NCI-H146 (cell line): ENCODE measurements around the gene PROM1.

Experiments used
- DNase-seq: peaks from one replicate; lab custom pipeline; 2025; lab: John Stamatoyannopoulos, UW

The PROM1 gene

GRCh38 chr4:15988222-15988621, 95.6 kb downstream of the PROM1 start:
- DNase-seq: no peak

- DNase-seq: no peak
These were observed 96.9 kb downstream of the PROM1 start for GRCh38 chr4:15986907-15987306.

- no peak for DNase-seq
These were observed 100.2 kb downstream of the PROM1 start for GRCh38 chr4:15983610-15984009.

GRCh38 chr4:15982842-15983524, 100.8 kb downstream of the PROM1 start:
- DNase-seq: no peak

DNA sequence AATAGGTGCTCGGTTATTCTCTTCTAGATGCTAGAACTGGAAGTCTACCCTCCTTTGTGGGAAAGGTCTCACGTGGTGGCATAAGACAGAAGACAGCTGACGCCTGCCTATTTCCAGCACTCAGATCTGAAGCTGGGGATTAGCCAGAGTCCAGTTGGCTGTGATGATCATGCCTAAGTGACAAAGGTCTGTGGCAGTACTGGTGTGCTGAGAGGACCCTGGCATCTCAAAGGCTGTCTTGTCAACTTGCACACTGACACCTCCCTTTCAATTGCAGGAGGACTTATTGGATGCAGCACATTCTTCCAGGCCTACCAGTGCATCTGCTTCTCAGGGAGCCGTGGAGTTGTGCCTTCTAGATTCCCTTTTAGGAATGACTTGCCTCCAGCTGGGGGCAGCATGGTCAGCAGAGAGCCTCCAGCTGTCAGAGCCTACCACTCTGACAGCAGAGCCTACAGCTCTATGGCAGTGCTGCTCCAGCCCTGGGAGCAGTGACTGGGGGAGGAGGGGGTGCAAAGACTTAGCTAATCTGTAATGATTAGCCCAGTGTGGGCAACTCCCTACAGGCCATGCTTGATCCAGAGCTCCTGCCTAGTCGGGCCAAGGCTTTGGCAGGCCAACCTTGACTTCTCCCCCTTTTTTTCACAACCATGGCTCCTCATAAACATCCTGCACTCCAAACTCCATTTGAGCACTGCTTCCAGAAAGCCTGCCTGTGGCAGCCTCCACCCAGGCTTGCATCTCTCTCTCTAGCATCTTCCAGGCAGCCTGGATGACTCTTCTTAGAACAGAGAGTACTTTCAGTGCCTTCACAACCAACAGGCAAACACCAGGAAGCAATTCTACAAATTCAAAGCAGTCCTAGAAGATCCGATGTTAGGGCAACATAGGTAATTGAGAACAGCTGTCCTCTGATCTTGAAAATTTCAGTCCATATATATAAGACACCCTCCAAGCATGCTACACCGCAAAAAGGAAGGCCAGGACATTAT, 107.1 kb downstream of the PROM1 start:
- peak; percentile 15 for DNase-seq

DNA sequence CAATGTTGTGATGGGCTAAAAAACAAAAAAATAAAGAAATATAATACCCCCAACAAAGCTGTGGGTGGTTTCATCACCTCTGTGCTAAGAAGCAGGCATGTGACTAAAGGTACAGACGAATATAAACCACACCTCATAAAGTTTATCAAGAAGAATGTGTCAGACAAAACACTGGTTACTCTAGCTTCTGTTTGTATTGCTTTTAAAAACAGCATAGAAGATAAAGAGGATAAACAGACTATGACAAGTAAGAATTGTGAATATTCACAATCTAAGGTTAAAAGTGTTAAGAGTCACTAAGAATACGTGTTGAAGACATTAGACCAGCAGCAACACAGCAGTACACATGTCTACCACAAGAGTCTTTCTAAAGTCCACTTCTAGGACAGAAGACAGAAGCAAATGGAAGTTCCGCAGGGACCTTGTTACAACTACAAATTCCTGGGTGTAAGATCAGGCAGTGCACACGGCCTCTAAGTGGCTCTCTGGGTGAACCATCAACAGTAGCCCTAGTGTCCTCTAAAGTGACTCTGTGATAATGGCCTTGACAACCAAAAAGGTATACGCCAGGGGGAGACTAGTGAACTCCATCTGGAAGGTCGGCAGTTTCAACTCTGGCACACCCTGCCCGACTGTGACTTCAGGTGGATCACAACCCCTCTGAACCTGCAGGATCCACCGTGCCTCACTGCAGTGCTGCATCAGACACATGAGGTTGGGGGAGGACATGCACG, 112.6 kb downstream of the PROM1 start:
- no peak for DNase-seq

DNA sequence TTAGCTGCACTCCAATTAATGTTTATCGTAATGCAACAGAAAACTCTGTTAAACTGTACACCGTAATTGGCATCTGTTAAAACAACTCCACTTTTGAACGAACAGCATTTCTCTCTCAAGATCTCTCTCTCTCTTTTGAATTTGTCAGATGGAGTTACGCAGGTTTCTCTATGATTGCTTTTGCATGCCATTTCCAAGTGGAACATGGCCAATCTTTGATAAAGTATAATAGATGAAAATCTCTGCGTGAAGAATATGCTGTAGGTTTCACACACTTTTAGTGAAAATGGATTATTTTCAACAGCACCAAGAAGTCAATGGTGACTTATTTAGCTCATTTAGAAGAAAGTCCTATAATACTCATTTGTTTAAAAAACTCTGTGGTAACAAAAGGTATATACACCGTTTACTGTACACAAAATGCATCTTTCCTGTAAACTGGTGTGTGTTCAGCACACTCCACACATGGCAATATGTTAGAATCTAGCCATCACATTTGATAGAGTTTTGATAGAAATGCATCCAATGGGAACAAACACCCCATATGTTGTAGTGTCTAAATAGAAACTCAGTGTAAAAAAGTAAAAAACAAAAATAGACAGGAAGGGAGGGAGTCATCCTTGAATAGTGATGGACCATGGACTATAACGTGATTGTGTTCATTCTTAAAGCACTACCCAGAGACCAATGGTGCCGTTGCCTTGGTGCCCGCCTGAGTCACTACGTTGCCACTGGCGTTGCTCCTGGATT, 115.1 kb downstream of the PROM1 start:
- no peak for DNase-seq

DNA sequence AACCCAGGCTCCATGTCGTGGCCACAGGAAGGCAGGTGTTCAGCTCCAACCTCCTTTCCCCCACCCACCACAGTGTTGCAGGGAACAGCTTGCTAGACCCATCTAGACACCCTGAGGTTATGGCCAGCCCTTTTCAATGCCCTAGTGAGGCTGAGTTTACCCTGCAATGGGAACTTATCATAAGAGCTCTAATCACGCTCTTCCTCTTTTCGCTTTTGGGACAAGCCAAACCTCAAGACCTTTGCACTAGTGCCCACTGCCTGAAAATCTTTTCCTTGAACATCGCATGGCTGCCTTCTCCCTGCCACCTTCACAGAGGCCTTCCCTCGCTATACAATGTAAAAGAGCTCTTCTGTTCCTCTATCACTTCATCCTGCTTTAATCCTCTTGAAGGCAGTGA, 118.5 kb downstream of the PROM1 start:
- DNase-seq: no peak

DNA sequence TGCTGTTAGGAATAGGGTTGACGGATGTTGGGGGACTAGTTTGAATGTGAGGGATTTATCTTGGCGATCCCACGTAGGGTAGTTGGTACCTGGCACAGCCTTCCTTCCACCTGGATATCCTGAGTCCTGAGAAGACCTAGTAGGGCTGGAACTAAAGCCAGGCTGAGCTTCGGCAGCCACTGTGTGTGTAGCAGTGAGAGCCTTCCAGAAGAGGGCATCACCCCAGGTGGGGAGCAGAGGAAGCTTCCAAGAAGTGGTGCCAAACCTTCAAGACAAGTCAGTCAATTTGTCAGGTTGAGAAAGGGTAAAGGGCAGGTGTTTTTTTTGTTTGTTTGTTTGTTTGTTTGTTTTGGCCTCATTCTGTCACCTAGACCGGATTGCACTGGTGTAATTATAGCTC, 119.7 kb downstream of the PROM1 start:
- no peak for DNase-seq

DNA sequence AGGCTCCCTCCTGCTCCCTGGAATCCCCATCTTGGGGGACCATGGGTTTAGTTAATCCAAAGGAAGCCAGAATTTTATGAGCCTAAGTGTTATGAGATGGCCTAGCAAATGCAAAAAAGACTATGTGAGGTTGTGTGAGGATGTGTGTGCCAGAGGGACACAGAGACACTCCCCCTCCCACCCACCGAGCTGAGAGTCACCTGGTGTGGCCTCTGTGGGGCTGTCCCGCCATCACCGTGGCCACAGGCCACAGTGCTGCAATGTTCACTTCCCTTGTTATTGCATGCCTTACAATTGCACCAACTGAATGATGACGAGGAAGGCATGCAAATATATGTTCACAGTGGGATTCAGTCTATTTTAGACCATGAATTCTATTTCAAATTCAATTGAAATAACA, 120.2 kb downstream of the PROM1 start:
- DNase-seq: no peak

DNA sequence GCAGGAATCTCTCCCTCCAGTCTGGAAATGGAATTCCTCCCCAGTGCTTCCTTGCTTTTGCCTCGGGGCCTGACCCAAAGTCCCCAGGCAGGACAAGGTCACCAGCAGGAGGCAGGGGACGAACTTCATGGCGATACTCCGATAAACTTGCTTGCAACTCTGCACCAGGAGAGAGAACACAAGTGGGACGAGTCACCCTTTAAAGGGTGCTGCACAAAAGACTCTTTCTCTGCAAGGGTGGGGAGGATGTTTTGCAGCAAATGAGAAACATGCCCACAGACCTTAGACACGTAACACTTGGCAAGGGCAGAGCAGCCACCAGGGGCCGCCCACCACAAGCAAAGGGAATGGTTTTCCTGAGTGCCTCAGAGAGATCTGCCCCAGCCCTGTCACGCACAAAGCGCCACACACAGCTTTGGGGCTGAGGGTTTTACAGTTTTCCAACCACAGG, 120.8 kb downstream of the PROM1 start, which contains the start of gene FGFBP2:
FGFBP2 (minus strand) TSS at position 175 of the 451 bp plus-strand sequence; CDS start at position 129, 46 bp downstream.
- DNase-seq: peak; percentile 56

DNA sequence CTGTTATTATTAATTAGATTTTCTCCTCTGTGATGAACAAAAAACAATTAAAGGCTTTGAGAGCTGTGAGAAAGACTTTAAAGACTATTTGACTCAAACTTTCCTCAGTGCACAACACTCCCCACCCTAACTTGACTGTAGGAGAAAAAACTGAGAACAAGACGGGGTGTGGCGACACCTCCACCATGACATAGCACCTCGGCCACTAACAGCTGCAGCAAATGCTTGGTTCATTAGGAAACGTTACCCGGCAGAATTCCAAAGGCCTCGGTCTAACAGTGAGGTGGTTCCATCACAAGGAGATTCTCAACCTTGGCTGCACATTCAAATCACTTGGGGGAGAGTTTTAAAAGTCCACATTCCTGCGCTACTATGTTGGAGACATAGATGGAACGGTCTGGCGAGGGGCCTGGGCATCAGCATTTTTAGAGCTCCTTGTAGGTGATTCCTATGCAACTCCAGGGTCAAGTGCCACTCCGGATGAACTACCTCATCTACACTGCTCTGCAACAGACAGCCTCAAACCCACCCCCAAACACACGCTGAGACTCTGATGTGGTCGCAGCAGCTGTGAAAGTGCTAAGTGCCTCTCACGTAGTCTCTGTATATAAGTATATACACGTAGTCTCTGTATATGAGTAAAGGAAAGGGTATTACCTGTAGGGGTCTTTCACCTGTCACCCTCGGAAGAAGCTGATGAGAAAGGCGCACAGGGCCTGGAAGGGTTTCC, 121.9 kb downstream of the PROM1 start:
- no peak for DNase-seq

- no peak for DNase-seq
These were observed 125.3 kb downstream of the PROM1 start for GRCh38 chr4:15958562-15958961.

GRCh38 chr4:15956179-15956850, 127.5 kb downstream of the PROM1 start:
- DNase-seq: peak; percentile 76

- DNase-seq: no peak
These were observed 128.2 kb downstream of the PROM1 start for GRCh38 chr4:15955670-15956069.

DNA sequence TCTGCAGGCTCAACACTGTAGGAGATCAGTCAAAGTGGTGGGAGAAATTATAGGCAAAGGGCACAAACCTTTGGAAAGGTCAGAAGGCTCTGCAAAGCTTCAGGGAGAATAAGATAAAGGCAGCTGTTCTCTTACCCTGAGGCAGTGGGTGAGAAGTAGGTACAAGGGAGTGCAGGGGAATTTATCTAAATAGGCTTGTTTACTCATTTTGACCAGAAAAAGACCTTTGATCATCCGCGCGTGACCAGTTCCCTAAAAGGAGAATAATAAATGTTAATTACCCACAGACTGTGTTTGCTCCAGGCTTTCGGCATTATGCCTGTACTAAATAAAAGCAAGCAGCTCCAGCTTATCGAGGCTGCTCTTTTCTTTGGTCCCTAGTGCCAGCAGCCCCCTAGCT, 130.2 kb downstream of the PROM1 start:
- no peak for DNase-seq

- no peak for DNase-seq
These were observed 132.0 kb downstream of the PROM1 start for GRCh38 chr4:15951781-15952180.

DNA sequence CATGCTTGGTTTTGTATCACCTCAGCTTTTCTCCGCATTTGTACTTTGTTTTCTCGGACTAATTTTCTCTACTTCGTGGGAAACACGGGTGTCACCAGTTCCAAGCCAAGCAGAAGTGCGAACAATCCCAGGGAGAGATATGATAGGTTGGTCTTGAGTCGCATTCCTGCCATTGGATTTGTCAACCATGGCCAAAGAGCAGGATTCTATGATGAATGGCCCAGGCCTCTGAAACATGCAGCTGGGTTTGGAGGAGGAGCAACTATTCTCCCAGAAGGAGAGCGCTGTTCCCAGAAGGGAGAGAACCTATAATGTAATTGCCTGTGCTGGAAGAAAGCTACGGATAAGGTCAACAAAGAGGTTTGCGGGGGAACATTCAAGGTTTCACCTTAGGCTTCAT, 135.0 kb downstream of the PROM1 start:
- no peak for DNase-seq

DNA sequence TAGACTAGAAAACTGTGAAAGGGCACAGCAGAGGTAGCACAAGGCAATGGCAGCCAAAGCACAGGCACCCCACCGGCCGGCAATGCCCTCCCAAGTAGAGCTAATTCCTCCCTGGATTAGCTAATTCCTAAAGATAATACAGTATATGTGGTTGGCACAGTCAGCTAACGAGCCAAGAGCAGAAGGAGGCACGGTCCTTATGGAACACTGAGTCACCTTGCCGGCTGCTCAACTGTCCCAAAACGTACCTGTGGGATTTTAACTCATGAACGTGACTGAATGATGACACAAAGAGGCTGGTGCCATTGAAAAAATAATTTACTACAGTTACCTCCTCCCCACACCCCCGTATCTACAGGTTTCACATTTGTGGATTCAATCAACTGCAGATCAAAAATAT, 136.1 kb downstream of the PROM1 start:
- no peak for DNase-seq

DNA sequence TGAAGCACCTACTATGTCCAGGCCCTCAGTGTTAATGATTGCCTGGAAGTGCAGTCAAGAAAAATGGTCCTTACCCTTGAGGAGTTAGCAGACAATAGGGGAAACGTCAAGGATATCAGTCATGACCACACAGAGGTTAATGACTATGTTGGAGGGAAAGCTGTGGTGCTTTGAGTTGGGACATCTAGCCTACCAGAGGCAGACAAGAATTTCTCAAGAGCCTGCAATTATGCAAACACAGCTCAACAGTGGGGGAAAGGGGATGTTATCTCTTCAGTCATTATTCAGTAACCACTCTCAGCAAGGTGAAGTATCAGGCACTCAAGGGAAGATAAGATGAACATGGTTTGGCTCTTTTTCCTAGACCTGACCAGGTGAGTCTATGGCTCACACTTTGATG, 138.3 kb downstream of the PROM1 start:
- DNase-seq: no peak
